K562 (cell line): ENCODE results near the gene PTK7. TPM values are rescaled to one million over a fixed set of nuclear protein-coding genes. Genes with fewer than 3 reads are reported as not detected.

ENCODE experiments used
- ATAC-seq: fragments of 200-7000 bp; cut with Tn5 transposase; 3 replicates; pipeline ENCODE4 v1.9.1; 2020; ENCODE audit warnings: moderate library complexity
- BruUV-seq: library from RNA; stranded (reverse); fragments of 400-500 nt; replicated peaks from 2 replicates; lab custom pipeline; 2021; lab: Mats Ljungman, UMichigan
- CTCF ChIA-PET: fragments of 300-600 bp; formaldehyde crosslinking; extraction: SDS; loops from one replicate; lab custom pipeline; 2021; ENCODE audit warnings: low intra/inter-chr PET ratio; lab: Yijun Ruan, JAX
- POLR2A ChIA-PET: fragments of 300-600, 350-650 bp; sonication (Branson Sonifier 250); formaldehyde crosslinking; extraction: SDS; loops from one replicate; lab custom pipeline; 2021; ENCODE audit warnings: antibody characterized with exemption, inconsistent platforms; lab: Yijun Ruan, JAX
- DNase-seq, 4 experiments: peaks; one replicate each; pipeline versions ENCODE4 v3.0.0 to v3.0.0-alpha.2; 2011 to 2018; ENCODE audit warnings: low spot score in 3 of 4, mixed read lengths in 3 of 4; ENCODE audit errors: extremely low read depth in 1 of 4
- FAIRE-seq: peaks from 2 replicates; lab custom pipeline; 2011; peaks lifted over from hg19 to GRCh38; lab: Jason Lieb, UNC
- H2AFZ ChIP-seq: 2 replicates; pipeline ENCODE4 v1.6.0; 2011; ENCODE audit warnings: low read depth, low read length, control low read depth, inconsistent platforms
- H3K27ac ChIP-seq: fragments of 200-600 bp; 3 replicates; pipeline ENCODE4 v1.8.0; 2011; ENCODE audit warnings: low read depth, mild to moderate bottlenecking, control low read depth, inconsistent platforms, low read length, moderate library complexity, mixed read lengths; ENCODE audit errors: extremely low read depth
- H3K27me3 ChIP-seq, 2 experiments: fragments of 300-600 bp in 1 of 2; 2 replicates in 1 of 2; 3 replicates in 1 of 2; pipeline versions ENCODE4 v1.6.0 to v1.8.0; 2011; ENCODE audit warnings: inconsistent platforms in 2 of 2, low read length in 2 of 2, mild to moderate bottlenecking in 1 of 2, mixed read lengths in 1 of 2, moderate library complexity in 1 of 2; ENCODE audit not compliant: control insufficient read depth in 2 of 2, insufficient read depth in 2 of 2
- H3K36me3 ChIP-seq: fragments of 300-600 bp; 3 replicates; pipeline ENCODE4 v1.8.0; 2011; ENCODE audit warnings: mild to moderate bottlenecking, low read length, inconsistent platforms; ENCODE audit not compliant: control insufficient read depth, insufficient read depth
- H3K4me1 ChIP-seq, 2 experiments: fragments of 200-600 bp in 1 of 2; replicated peaks in 1 of 2; 2 replicates in 1 of 2; 3 replicates in 1 of 2; pipeline versions ENCODE4 v1.5.1 to v1.8.0; 2011; ENCODE audit warnings: inconsistent platforms in 2 of 2, low read length in 2 of 2, mild to moderate bottlenecking in 1 of 2, mixed read lengths in 1 of 2, moderate library complexity in 1 of 2; ENCODE audit not compliant: control insufficient read depth in 2 of 2, insufficient read depth in 2 of 2
- H3K4me2 ChIP-seq: 2 replicates; pipeline ENCODE4 v1.6.1; 2011; ENCODE audit warnings: low read length, control low read depth, inconsistent platforms, mixed read lengths; ENCODE audit not compliant: insufficient read depth
- H3K4me3 ChIP-seq: fragments of 200-600 bp; sonication (generic), shearing (Covaris generic); 2 replicates; pipeline ENCODE4 v1.5.1; 2016; ENCODE audit warnings: control low read depth, inconsistent platforms
- H3K79me2 ChIP-seq: fragments of 200-600 bp; 3 replicates; pipeline ENCODE4 v1.8.0; 2011; ENCODE audit warnings: low read length, inconsistent platforms; ENCODE audit not compliant: control insufficient read depth, insufficient read depth
- H3K9ac ChIP-seq, 2 experiments: 2 replicates each; pipeline versions ENCODE4 v1.6.0 to v1.6.1; 2011; ENCODE audit warnings: low read depth in 2 of 2, low read length in 2 of 2, control low read depth in 1 of 2, inconsistent platforms in 1 of 2, mild to moderate bottlenecking in 1 of 2, mixed read lengths in 1 of 2; ENCODE audit not compliant: insufficient read depth in 1 of 2
- H3K9me1 ChIP-seq: one replicate; pipeline ENCODE4 v1.6.0; 2011; ENCODE audit warnings: inconsistent platforms, mild to moderate bottlenecking, low read length, moderate library complexity; ENCODE audit not compliant: control insufficient read depth, insufficient read depth
- H3K9me3 ChIP-seq: replicated peaks from 2 replicates; pipeline ENCODE4 v1.5.1; 2011; ENCODE audit warnings: low read depth, low read length, inconsistent platforms; ENCODE audit not compliant: control insufficient read depth, insufficient read depth
- H4K20me1 ChIP-seq: replicated peaks from 2 replicates; pipeline ENCODE4 v1.6.1; 2011; ENCODE audit warnings: low read length, inconsistent platforms, mixed read lengths; ENCODE audit not compliant: control insufficient read depth, insufficient read depth
- NR1H2 ChIP-seq: sonication (generic); formaldehyde crosslinking; IDR thresholded peaks from 2 replicates; pipeline ENCODE4 v1.4.0; 2020; ENCODE audit warnings: mild to moderate bottlenecking, missing genetic modification reagents
- PML ChIP-seq: IDR thresholded peaks from 2 replicates; pipeline ENCODE4 v1.6.1; 2012; ENCODE audit warnings: low read length, inconsistent platforms
- RNF219 ChIP-seq: fragments of 250-450 bp; sonication (Bioruptor Pico); IDR thresholded peaks from 2 replicates; pipeline ENCODE4 v1.5.0; 2022; ENCODE audit warnings: mild to moderate bottlenecking
- SMARCA5 ChIP-seq: fragments of 450-650 bp; IDR thresholded peaks from 2 replicates; pipeline ENCODE4 v1.6.1; 2016
- TAL1 ChIP-seq: fragments of 450-650 bp; IDR thresholded peaks from 2 replicates; pipeline ENCODE4 v1.6.1; 2016; ENCODE audit warnings: mild to moderate bottlenecking
- TRIM28 ChIP-seq: fragments of 450-650 bp; IDR thresholded peaks from 2 replicates; pipeline ENCODE4 v1.6.1; 2017
- TSC22D4 ChIP-seq: fragments of 450-650 bp; IDR thresholded peaks from 2 replicates; pipeline ENCODE4 v1.6.1; 2016; ENCODE audit warnings: missing genetic modification characterization, missing biosample characterization, control low read depth
- ZNF239 ChIP-seq: fragments of 250-450 bp; sonication (Bioruptor Pico); IDR thresholded peaks from 2 replicates; pipeline ENCODE4 v1.4.0; 2020; ENCODE audit warnings: mild to moderate bottlenecking
- WGBS: fragments of 100-300 bp; shearing (Covaris generic); methylation state at CpG from one replicate; pipeline ENCODE4 v1.1.6; 2016; ENCODE audit warnings: low coverage, mixed read lengths; ENCODE audit not compliant: insufficient coverage; ENCODE audit errors: missing lambda C conversion rate; 5-methylcytosine and 5-hydroxymethylcytosine counted together
- in situ Hi-C: fragments of 300-500 bp; cut with MboI; formaldehyde crosslinking; loops from 4 replicates; pipeline ENCODE4 v1.15.0; 2018; ENCODE audit warnings: inconsistent platforms, mixed read lengths
- intact Hi-C: fragments of 100-400 bp; cut with micrococcal nuclease; formaldehyde crosslinking; loops from 2 replicates; pipeline ENCODE4 v1.14.2; 2022
- polyA plus RNA-seq, 8 experiments: library from polyadenylated mRNA; depleted of rRNA in 4 of 8; stranded (reverse) in 5 of 8; unstranded in 3 of 8; fragments of >200 nt; fragmentation: Nextera tagmentation in 2 of 8; fragmentation: Illumina TruSeq in 1 of 8; extraction: Ambion mirVana in 2 of 8; extraction: Trizol in 1 of 8; gene quantifications; 2 replicates each; pipeline versions ENCODE4 v1.2.1 to v1.2.3, GENCODE V29; 2011 to 2014; ENCODE audit warnings: inconsistent platforms in 1 of 8, missing spikeins in 1 of 8
- total RNA-seq, 7 experiments: library from RNA; depleted of rRNA in 6 of 7; stranded (reverse); fragments of >200 nt in 6 of 7; fragmentation: Illumina TruSeq in 2 of 7; extraction: Trizol in 2 of 7; gene quantifications; 2 replicates each; pipeline versions ENCODE4 v1.2.1 to v1.2.3, GENCODE V29; 2011 to 2021; ENCODE audit warnings: low replicate concordance in 1 of 7
- TF ChIP-seq, protein P1 (sequence below), 3 experiments: fragments of 200-800 bp in 1 of 3; sonication (Bioruptor generic) in 1 of 3; sonication (generic) in 1 of 3; formaldehyde crosslinking in 1 of 3; IDR thresholded peaks; 2 replicates each; pipeline versions ENCODE4 v1.6.1 to v1.8.0; 2016 to 2022; ENCODE audit warnings: mild to moderate bottlenecking in 2 of 3, missing compliant biosample characterization in 2 of 3, missing genetic modification characterization in 2 of 3, missing genetic modification reagents in 1 of 3

Gene PTK7
- total and polyA plus RNA-seq, 9 of the 15 experiments (the other 6 are each of a cell fraction or from before 2014, with no cell fraction given), result 0.20 to 6.8 (median 4.2) TPM

- Histone ChIP-seq H3K9me3 (no peaks in the 10 kb centered on the region), H4K20me1 (0 out of 2 replicates have a peak, but pooled peaks cover 2% of the 10 kb centered on the region), H3K36me3 (no peaks in the 10 kb centered on the region), H3K4me2 (no peak overlapping the region), H3K27me3 (peaks cover 2 to 8% of the 10 kb centered on the region in 2 experiments; a peak in 2 of 5 replicates), H3K4me1 (peaks cover 2 to 19% of the 10 kb centered on the region in 2 experiments; a peak in 4 of 5 replicates), H3K4me3 (no peak overlapping the region), H3K9ac (peak overlapping the region in 1 of 2 experiments; percentile 39; a peak in 1 of 4 replicates), H3K9me1 (no peaks in the 10 kb centered on the region), H3K79me2 (no peaks in the 10 kb centered on the region), H2AFZ (no peak overlapping the region), H3K27ac (no peak overlapping the region)
- FAIRE-seq, result no peak
- intact Hi-C loops, result no loop called here
- DNase-seq, result no peak
- TF ChIP-seq TAL1 (no peak), SMARCA5 (no peak), TRIM28 (no peak), TSC22D4 (tag) (no peak), PML (no peak), ZNF239 (CRISPR knock-in tag) (no peak), RNF219 (CRISPR knock-in tag) (no peak), NR1H2 (CRISPR knock-in tag) (no peak)
- TF ChIP-seq, protein P1, sequence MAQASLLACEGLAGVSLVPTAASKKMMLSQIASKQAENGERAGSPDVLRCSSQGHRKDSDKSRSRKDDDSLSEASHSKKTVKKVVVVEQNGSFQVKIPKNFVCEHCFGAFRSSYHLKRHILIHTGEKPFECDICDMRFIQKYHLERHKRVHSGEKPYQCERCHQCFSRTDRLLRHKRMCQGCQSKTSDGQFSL (CRISPR knock-in tag; IDR thresholded peaks at IDR 0.05), result peak; percentile 17; the same call in 1 of the 2 replicates
- TF ChIP-seq, protein P1 (tag; IDR thresholded peaks at IDR 0.05), result peak in 1 of 2 experiments; percentile 70; a peak in 1 of 4 replicates
- ATAC-seq, result no peak
- ChIA-PET CTCF (no interaction called here), POLR2A (interaction anchor here (1.0 to 1.7 kb wide), 3 partner anchors 11 to 96 kb away, joined by 3 to 4 read pairs (median 3); partner anchors contain the start of genes KLC4 and MRPL2)
- 51% methylated on average over 8 of the region's 8 CpGs for WGBS
- no TSS peak for BruUV-seq
- in situ Hi-C loops, result no loop called here
These were observed 1.3 kb downstream of the PTK7 start for GRCh38 chr6:43077333-43077809.
